ENCODE results near the gene SPEG.
"Not testable (repeated sequence)": the region's sequence is repeated elsewhere in the genome, so short reads cannot be mapped to it uniquely, and the experiment has no call there.

SPEG gene

GRCh38 chr2:219404954-219405353 is 29.7 kb upstream of the SPEG start:
- in situ Hi-C loops (cut with HindIII; ENCODE audit: low sequenced_read_pairs), result no loop called here

DNA sequence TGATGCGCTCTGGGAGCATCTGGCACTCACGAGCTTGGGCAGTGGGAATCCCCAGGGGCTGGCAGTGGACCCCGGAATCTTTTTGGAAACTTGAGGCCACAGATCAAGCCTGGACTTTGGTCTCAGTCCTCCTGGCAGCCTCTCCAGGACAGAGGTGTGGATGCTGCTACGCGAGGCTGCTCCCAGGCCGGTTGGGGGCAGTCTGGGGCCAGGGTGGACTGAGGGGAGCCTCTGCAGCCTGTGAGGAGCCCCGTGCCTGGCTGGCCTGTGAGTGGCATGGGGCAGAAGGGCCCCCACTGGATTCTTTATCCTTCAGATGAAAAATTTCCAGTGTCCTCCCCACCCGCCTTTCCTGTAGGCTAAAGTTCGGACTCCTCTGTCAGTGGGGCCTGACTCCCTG is 29.2 kb upstream of the SPEG start:
- in situ Hi-C loops (cut with HindIII; ENCODE audit: low sequenced_read_pairs), result no loop called here

- in situ Hi-C loops (cut with HindIII; ENCODE audit: low sequenced_read_pairs), result no loop called here
Measured at GRCh38 chr2:219405958-219406860, 28.4 kb upstream of the SPEG start.

DNA sequence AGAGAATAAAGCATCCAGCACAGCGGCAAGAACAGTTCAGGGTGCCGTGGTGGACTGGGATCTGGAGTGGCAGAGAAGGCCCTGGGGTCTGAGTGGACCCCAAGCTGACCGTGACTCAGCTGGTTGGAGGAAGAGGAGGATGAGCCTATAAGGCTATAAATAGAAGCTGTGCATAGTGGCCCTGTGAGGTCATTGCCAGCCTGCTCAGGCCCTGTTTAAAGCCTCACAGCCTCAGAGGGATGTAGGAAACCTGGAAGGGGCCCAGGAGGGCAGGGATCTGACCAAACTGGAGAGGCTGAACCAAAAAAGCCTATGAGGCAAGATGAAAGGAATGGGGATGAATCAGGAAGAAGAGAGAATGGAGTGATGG is 27.8 kb upstream of the SPEG start:
- in situ Hi-C loops (cut with HindIII; ENCODE audit: low sequenced_read_pairs), result no loop called here

DNA sequence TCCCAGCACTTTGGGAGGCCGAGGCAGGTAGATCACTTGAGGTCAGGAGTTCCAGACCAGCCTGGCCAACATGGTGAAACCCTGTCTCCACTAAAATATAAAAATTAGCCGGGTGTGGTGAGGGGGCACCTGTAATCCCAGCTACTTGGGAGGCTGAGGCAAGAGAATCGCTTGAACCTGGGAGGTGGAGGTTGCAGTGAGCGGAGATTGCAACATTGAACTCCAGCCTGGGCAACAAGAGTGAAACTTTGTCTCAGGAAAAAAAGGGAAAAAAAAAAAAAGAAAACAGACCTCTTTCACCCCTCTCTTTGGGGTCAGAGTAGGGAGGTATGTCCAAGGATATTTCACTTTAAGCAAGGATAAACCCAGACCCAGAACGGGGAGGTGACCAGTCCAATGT is 27.3 kb upstream of the SPEG start:
- in situ Hi-C loops (cut with HindIII; ENCODE audit: low sequenced_read_pairs), result not testable (repeated sequence)

GRCh38 chr2:219408204-219408603 is 26.4 kb upstream of the SPEG start:
- in situ Hi-C loops (cut with HindIII; ENCODE audit: low sequenced_read_pairs), result no loop called here

DNA sequence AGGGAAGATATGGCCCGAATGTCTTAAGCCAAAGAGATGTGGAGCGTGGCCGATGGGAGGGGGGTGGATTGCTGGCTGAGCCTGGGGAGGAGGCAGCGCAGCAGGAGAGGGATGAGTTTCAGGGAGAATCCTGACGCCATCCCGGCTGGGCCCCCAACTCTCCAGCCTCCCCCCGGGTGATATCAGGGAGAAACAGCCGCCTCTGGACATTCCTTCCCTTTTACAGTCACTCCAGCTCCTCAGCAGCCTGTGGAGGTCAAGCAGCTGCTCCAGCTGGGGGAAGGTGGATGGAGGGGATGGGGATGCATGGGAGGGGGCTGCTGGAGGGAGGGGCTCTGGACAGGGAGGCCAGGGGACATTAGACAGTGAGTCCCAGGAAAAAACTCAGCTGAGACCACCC is 26.0 kb upstream of the SPEG start:
- in situ Hi-C loops (cut with HindIII; ENCODE audit: low sequenced_read_pairs), result no loop called here

GRCh38 chr2:219409619-219410018 is 25.0 kb upstream of the SPEG start:
- in situ Hi-C loops (cut with HindIII; ENCODE audit: low sequenced_read_pairs), result no loop called here

GRCh38 chr2:219410390-219410789 is 24.3 kb upstream of the SPEG start:
- in situ Hi-C loops (cut with HindIII; ENCODE audit: low sequenced_read_pairs), result no loop called here

DNA sequence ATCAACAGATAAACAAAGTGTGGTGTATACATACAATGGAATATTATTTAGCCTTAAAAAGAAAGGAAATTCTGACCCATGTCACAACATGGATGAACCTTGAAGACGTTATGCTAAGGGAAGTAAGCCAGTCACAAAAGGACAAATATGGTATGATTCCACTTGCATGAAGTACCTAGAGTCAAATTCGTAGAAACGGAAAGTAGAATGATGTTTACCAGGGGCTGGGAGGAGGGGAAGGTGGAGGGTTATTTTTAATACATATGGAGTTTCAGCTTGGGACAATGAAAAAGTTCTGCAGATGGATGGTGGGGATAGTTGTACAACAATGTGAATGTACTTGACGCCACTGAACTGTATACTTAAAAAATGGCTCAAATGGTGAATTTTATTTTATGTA is 19.8 kb upstream of the SPEG start:
- in situ Hi-C loops (cut with HindIII; ENCODE audit: low sequenced_read_pairs), result no loop called here

- in situ Hi-C loops (cut with HindIII; ENCODE audit: low sequenced_read_pairs), result no loop called here
Measured at GRCh38 chr2:219415580-219416234, 18.9 kb upstream of the SPEG start.

DNA sequence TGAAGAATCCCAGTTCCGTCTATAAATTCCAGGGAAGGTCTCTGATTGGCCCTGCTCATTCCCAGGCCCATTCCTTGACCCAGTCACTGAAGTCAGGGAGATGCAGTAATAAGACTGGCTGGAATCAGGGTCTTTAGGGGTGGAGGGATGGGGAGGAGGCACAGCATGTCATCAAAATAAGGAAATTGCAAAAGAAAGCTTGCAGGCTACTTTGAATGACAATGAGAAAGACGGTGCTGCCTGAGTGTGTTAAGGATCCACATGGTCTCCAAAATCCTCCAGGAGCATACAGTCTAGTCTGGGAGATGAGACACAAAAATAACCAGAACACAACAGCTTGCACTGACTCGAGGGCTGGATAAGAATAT is 18.4 kb upstream of the SPEG start:
- in situ Hi-C loops (cut with HindIII; ENCODE audit: low sequenced_read_pairs), result no loop called here

- in situ Hi-C loops (cut with HindIII; ENCODE audit: low sequenced_read_pairs), result no loop called here
Measured at GRCh38 chr2:219416938-219417337, 17.7 kb upstream of the SPEG start.

DNA sequence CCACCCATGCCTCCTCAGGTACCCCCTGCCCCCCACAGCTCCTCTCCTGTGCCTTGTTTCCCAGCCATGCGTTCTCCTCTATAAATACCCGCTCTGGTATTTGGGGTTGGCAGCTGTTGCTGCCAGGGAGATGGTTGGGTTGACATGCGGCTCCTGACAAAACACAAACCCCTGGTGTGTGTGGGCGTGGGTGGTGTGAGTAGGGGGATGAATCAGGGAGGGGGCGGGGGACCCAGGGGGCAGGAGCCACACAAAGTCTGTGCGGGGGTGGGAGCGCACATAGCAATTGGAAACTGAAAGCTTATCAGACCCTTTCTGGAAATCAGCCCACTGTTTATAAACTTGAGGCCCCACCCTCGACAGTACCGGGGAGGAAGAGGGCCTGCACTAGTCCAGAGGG is 17.3 kb upstream of the SPEG start:
- in situ Hi-C loops (cut with HindIII; ENCODE audit: low sequenced_read_pairs), result no loop called here

- in situ Hi-C loops (cut with HindIII; ENCODE audit: low sequenced_read_pairs), result no loop called here
Measured at GRCh38 chr2:219418155-219419011, 16.3 kb upstream of the SPEG start, which contains the start of gene DES. Gene DES (plus strand): TSS chr2:219418377. CDS start chr2:219418463, 86 bp downstream.

DNA sequence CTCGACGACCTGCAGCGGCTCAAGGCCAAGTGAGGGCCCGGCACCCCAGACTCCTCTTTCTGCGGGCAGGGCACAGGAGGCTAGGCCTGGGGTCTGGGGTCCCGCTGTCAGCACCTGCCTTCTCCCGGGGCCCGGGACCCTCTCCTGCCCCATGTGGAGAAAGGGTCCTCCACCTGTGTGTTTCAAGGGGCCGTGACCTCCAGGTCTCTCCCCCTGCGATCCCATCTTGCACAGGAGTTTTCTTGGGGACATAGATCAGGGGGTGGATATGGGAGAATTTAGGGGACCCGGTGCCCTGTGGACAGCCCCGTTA is 15.7 kb upstream of the SPEG start:
- in situ Hi-C loops (cut with HindIII; ENCODE audit: low sequenced_read_pairs), result no loop called here

GRCh38 chr2:219419331-219420197 is 15.1 kb upstream of the SPEG start:
- in situ Hi-C loops (cut with HindIII; ENCODE audit: low sequenced_read_pairs), result no loop called here

- in situ Hi-C loops (cut with HindIII; ENCODE audit: low sequenced_read_pairs), result no loop called here
Measured at GRCh38 chr2:219420687-219421086, 14.0 kb upstream of the SPEG start.

DNA sequence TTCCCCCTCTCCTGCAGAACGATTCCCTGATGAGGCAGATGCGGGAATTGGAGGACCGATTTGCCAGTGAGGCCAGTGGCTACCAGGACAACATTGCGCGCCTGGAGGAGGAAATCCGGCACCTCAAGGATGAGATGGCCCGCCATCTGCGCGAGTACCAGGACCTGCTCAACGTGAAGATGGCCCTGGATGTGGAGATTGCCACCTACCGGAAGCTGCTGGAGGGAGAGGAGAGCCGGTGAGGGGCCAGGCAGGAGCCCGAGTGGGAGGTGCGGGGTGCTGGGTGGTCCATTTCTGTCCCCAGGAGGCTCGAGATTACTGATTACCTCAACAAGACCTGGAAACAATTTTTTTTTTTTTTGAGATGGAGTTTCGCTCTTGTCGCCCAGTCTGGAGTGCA is 13.3 kb upstream of the SPEG start:
- in situ Hi-C loops (cut with HindIII; ENCODE audit: low sequenced_read_pairs), result no loop called here

GRCh38 chr2:219422952-219423534 is 11.6 kb upstream of the SPEG start:
- in situ Hi-C loops (cut with HindIII; ENCODE audit: low sequenced_read_pairs), result no loop called here
